Mesothelial cell of epicardium (in vitro differentiated cells): ENCODE measurements around the gene HSPH1. TPM values are rescaled to one million over a fixed set of nuclear protein-coding genes. Genes with fewer than 3 reads are reported as not detected.

Source experiments
- DNase-seq, 2 experiments: peaks; one replicate each; pipeline ENCODE4 v3.0.0; 2021; ENCODE audit warnings: low spot score in 2 of 2; ENCODE audit not compliant: unreplicated experiment in 2 of 2
- H3K27ac Mint-ChIP-seq: 2 replicates; pipeline ENCODE4 v1.8.0; 2021; ENCODE audit warnings: mixed read lengths
- H3K27me3 Mint-ChIP-seq: 2 replicates; pipeline ENCODE4 v1.8.0; 2021; ENCODE audit warnings: low read depth, mixed read lengths
- H3K36me3 Mint-ChIP-seq: 2 replicates; pipeline ENCODE4 v1.8.0; 2021; ENCODE audit warnings: mixed read lengths
- H3K4me1 Mint-ChIP-seq: 2 replicates; pipeline ENCODE4 v1.8.0; 2021; ENCODE audit warnings: mixed read lengths
- H3K4me3 Mint-ChIP-seq: 2 replicates; pipeline ENCODE4 v1.8.0; 2021; ENCODE audit warnings: mild to moderate bottlenecking, moderate library complexity, mixed read lengths
- H3K9me3 Mint-ChIP-seq: 2 replicates; pipeline ENCODE4 v1.8.0; 2021; ENCODE audit warnings: mixed read lengths
- total RNA-seq: library from RNA; stranded (reverse); gene quantifications from 3 replicates; pipeline ENCODE4 v1.2.1, GENCODE V29; 2021
- TF ChIP-seq, protein P1 (sequence below): fragments of 200-600 bp; sonication (generic); IDR thresholded peaks from one replicate; pipeline ENCODE4 v1.5.0; 2021; ENCODE audit warnings: antibody characterized with exemption; ENCODE audit not compliant: unreplicated experiment

The HSPH1 gene
- total RNA-seq, 1 donor from 2014 or later = 75.1 TPM

- Mint-ChIP-seq H3K4me3 (no peak overlapping the region), H3K4me1 (peaks cover 3% of the 10 kb centered on the region), H3K27me3 (peaks cover 22% of the 10 kb centered on the region), H3K27ac (no peak overlapping the region), H3K9me3 (peaks cover 12% of the 10 kb centered on the region), H3K36me3 (peaks cover 5% of the 10 kb centered on the region)
- no peak for DNase-seq
- TF ChIP-seq, protein P1, sequence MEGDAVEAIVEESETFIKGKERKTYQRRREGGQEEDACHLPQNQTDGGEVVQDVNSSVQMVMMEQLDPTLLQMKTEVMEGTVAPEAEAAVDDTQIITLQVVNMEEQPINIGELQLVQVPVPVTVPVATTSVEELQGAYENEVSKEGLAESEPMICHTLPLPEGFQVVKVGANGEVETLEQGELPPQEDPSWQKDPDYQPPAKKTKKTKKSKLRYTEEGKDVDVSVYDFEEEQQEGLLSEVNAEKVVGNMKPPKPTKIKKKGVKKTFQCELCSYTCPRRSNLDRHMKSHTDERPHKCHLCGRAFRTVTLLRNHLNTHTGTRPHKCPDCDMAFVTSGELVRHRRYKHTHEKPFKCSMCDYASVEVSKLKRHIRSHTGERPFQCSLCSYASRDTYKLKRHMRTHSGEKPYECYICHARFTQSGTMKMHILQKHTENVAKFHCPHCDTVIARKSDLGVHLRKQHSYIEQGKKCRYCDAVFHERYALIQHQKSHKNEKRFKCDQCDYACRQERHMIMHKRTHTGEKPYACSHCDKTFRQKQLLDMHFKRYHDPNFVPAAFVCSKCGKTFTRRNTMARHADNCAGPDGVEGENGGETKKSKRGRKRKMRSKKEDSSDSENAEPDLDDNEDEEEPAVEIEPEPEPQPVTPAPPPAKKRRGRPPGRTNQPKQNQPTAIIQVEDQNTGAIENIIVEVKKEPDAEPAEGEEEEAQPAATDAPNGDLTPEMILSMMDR = no peak
Measured at GRCh38 chr13:31129419-31129818, 32.3 kb downstream of the HSPH1 start.

GRCh38 chr13:31124204-31124603 lies 37.5 kb downstream of the HSPH1 start:
- Mint-ChIP-seq H3K27ac (no peak overlapping the region), H3K27me3 (peaks cover 18% of the 10 kb centered on the region), H3K36me3 (no peaks in the 10 kb centered on the region), H3K9me3 (peaks cover 12% of the 10 kb centered on the region), H3K4me1 (peaks cover 19% of the 10 kb centered on the region), H3K4me3 (no peak overlapping the region)
- DNase-seq = no peak
- TF ChIP-seq, protein P1 = no peak

- DNase-seq = no peak
- peaks cover 19% of the 10 kb centered on the region for H3K4me1 Mint-ChIP-seq
- TF ChIP-seq, protein P1 = no peak
- H3K9me3 Mint-ChIP-seq = peaks cover 8% of the 10 kb centered on the region
- peaks cover 20% of the 10 kb centered on the region for H3K27me3 Mint-ChIP-seq
- no peak overlapping the region for H3K27ac Mint-ChIP-seq
- no peak overlapping the region for H3K4me3 Mint-ChIP-seq
- no peaks in the 10 kb centered on the region for H3K36me3 Mint-ChIP-seq
Measured at GRCh38 chr13:31122544-31123260, 39.0 kb downstream of the HSPH1 start.

GRCh38 chr13:31122143-31122542 lies 39.6 kb downstream of the HSPH1 start:
- Mint-ChIP-seq H3K4me1 (peaks cover 19% of the 10 kb centered on the region), H3K36me3 (no peaks in the 10 kb centered on the region), H3K9me3 (peaks cover 8% of the 10 kb centered on the region), H3K27ac (no peak overlapping the region), H3K27me3 (peaks cover 21% of the 10 kb centered on the region), H3K4me3 (no peak overlapping the region)
- no peak for DNase-seq
- TF ChIP-seq, protein P1 = no peak

GRCh38 chr13:31121379-31122140 lies 40.1 kb downstream of the HSPH1 start:
- no peak for DNase-seq

More at GRCh38 chr13:31121379-31122140, 40.1 kb downstream of the HSPH1 start:
- Mint-ChIP-seq H3K4me3 (no peak overlapping the region), H3K27ac (no peak overlapping the region), H3K9me3 (peaks cover 4% of the 10 kb centered on the region), H3K4me1 (peaks cover 19% of the 10 kb centered on the region), H3K27me3 (peaks cover 22% of the 10 kb centered on the region), H3K36me3 (no peaks in the 10 kb centered on the region)
- TF ChIP-seq, protein P1 = no peak
